GM12872 (cell line): ENCODE data around the gene ROR2.

Experiments
- TF ChIP-seq, protein P1 (sequence below): IDR thresholded peaks from 3 replicates; pipeline ENCODE4 v1.5.1; 2011; ENCODE audit warnings: low read depth, mild to moderate bottlenecking, low read length, moderate library complexity; ENCODE audit not compliant: insufficient read depth

Gene ROR2

GRCh38 chr9:91919621-91920020, 30.4 kb downstream of the ROR2 start:
- TF ChIP-seq, protein P1, sequence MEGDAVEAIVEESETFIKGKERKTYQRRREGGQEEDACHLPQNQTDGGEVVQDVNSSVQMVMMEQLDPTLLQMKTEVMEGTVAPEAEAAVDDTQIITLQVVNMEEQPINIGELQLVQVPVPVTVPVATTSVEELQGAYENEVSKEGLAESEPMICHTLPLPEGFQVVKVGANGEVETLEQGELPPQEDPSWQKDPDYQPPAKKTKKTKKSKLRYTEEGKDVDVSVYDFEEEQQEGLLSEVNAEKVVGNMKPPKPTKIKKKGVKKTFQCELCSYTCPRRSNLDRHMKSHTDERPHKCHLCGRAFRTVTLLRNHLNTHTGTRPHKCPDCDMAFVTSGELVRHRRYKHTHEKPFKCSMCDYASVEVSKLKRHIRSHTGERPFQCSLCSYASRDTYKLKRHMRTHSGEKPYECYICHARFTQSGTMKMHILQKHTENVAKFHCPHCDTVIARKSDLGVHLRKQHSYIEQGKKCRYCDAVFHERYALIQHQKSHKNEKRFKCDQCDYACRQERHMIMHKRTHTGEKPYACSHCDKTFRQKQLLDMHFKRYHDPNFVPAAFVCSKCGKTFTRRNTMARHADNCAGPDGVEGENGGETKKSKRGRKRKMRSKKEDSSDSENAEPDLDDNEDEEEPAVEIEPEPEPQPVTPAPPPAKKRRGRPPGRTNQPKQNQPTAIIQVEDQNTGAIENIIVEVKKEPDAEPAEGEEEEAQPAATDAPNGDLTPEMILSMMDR = no peak

GRCh38 chr9:91917436-91917835, 32.6 kb downstream of the ROR2 start:
- TF ChIP-seq, protein P1 = no peak

- TF ChIP-seq, protein P1 = no peak
Measured at GRCh38 chr9:91915524-91916263, 34.3 kb downstream of the ROR2 start.

- TF ChIP-seq, protein P1 = no peak
Measured at GRCh38 chr9:91914937-91915336, 35.1 kb downstream of the ROR2 start.

- TF ChIP-seq, protein P1 = no peak
Measured at GRCh38 chr9:91914404-91914803, 35.6 kb downstream of the ROR2 start.

DNA sequence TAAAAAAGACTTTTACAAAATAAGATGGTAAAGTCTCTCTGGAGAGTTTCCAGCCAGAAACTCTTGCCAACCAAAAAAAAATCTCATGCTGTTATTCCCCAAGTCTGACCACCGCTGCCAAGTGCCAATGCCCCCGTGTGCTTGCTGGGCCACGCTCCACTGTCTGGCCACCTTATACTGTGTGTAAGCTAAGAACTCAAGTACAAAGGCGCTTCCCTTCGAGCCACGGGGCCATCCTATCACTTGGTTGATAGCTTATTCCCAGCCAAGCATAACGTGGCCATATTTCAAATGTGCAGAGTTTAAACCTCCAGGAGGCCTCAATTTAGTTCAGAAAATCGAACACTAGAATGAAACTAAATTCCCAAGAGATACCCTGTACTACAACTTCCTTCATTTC, 36.0 kb downstream of the ROR2 start:
- TF ChIP-seq, protein P1 = no peak

GRCh38 chr9:91913096-91913495, 36.9 kb downstream of the ROR2 start:
- TF ChIP-seq, protein P1 = no peak

DNA sequence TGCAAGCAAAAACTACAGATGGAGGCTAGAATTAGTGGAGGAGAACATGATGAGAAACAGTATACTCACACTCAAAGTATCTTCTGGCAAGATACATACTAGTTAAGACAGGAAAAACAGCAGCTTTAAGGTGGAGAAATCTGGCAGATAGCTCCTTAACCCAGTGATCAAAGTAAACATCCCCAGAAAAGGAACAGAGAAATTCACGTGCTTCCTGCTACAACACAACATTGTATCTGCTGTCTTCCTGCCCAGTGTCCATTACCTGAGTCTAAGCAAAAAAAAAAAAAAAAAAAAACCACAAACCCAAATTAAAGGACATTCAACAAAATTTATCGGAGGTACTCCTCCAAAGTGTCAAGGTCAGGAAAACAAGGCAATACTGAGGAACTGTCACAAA, 38.4 kb downstream of the ROR2 start:
- TF ChIP-seq, protein P1 = no peak
